ENCODE results near the gene NOTCH4.

DNA sequence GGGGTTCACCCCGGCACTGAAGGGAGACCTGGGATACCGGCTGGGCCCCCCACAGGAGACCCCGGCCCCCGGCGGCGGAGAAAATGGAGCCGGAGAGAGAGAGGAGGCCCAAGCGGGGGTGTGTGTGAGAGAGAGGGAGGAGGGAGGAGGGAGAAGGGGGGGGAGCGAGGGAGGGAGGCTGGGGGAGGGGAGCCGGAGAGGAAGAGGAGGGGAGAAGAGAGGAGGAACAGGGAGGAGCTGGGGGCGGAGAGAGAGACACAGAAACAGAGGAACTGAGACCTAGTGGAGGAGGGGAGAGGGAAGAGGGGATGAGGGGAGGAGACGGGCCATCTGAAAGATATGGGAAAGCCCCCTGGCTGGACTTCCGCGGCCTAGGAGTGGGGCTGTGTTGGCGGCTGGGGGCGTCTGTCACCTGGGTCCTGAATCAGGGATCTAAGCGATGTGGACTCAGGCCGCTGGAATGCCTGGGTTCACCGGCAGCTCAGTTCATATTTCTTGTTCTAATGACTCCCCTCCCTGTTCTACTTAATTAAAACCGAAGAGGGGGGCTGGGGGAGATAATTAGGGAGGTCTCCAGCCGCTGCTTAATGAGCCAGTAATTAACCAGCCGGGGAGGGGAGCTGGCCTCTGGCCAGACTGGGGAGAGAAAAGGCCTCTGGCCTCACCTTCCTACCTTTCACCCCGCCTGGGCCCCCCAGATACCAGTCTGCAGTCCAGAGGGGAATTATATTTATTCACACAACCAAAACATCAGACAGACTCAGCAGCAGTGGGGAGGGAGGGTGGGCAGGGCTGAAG lies 33.6 kb downstream of the NOTCH4 start, which contains the start of gene PBX2:
- TF ChIP-seq GATA2 (IDR thresholded peaks at IDR 0.05; ENCODE audit: low read depth, low read length) = no peak
- TF ChIP-seq GATA3 (IDR thresholded peaks at IDR 0.05; ENCODE audit: low read depth, low read length) = no peak
